ENCODE data around the gene MAP4K3.

DNA sequence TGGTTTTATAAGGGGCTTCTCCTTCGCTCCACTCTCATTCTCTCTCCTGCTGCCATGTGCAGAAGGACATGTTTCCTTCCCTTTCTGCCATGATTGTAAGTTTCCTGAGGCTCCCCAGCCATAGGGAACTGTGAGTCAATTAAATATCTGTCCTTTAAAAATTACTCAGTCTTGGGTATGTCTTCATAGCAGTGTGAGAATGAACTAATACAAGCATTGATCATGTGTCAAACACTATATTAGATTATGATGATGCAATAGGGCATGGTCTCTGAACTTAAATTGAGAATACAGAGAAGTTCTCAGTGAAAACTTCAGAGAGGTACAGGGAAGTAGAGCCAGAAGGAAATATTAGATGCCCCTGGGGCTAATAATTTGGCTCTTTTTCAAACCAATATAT lies 5.9 kb upstream of the MAP4K3 start:
- TF ChIP-seq, protein P1, sequence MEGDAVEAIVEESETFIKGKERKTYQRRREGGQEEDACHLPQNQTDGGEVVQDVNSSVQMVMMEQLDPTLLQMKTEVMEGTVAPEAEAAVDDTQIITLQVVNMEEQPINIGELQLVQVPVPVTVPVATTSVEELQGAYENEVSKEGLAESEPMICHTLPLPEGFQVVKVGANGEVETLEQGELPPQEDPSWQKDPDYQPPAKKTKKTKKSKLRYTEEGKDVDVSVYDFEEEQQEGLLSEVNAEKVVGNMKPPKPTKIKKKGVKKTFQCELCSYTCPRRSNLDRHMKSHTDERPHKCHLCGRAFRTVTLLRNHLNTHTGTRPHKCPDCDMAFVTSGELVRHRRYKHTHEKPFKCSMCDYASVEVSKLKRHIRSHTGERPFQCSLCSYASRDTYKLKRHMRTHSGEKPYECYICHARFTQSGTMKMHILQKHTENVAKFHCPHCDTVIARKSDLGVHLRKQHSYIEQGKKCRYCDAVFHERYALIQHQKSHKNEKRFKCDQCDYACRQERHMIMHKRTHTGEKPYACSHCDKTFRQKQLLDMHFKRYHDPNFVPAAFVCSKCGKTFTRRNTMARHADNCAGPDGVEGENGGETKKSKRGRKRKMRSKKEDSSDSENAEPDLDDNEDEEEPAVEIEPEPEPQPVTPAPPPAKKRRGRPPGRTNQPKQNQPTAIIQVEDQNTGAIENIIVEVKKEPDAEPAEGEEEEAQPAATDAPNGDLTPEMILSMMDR (IDR thresholded peaks at IDR 0.05), result no peak
- no peak for TF ChIP-seq POLR2A (IDR thresholded peaks at IDR 0.05)
- no peak for TF ChIP-seq POLR2AphosphoS5 (IDR thresholded peaks at IDR 0.05)

All from breast epithelium (tissue), 3 donors.